ENCODE data around the gene PNLIPRP2.

Gene PNLIPRP2

GRCh38 chr10:116620423-116621400 lies at the start of gene PNLIPRP2:
Gene PNLIPRP2, plus strand, starts transcription at chr10:116620953.
- no peak for TF ChIP-seq CTCF (IDR thresholded peaks at IDR 0.05)
- intact Hi-C loops (cut with DNase I; ENCODE audit: low total_unique reads) = no loop called here
- no peak for DNase-seq
- Histone ChIP-seq H3K9me3 (no peaks in the 10 kb centered on the region), H3K4me1 (no peaks in the 10 kb centered on the region), H3K4me3 (no peak within 1 kb of the TSS), H3K36me3 (no peaks in the 10 kb centered on the region), H3K27ac (no peak within 1 kb of the TSS), H3K27me3 (peaks cover 0 to 19% of the 10 kb centered on the region in 2 donors)

GRCh38 chr10:116574797-116575196 lies 46.0 kb upstream of the PNLIPRP2 start:
- Histone ChIP-seq H3K4me1 (no peaks in the 10 kb centered on the region), H3K4me3 (no peak overlapping the region), H3K27ac (no peak overlapping the region), H3K9me3 (no peaks in the 10 kb centered on the region), H3K36me3 (no peaks in the 10 kb centered on the region), H3K27me3 (no peaks in the 10 kb centered on the region)
- TF ChIP-seq CTCF (IDR thresholded peaks at IDR 0.05) = no peak
- DNase-seq = no peak
- intact Hi-C loops (cut with DNase I; ENCODE audit: low total_unique reads) = no loop called here

DNA sequence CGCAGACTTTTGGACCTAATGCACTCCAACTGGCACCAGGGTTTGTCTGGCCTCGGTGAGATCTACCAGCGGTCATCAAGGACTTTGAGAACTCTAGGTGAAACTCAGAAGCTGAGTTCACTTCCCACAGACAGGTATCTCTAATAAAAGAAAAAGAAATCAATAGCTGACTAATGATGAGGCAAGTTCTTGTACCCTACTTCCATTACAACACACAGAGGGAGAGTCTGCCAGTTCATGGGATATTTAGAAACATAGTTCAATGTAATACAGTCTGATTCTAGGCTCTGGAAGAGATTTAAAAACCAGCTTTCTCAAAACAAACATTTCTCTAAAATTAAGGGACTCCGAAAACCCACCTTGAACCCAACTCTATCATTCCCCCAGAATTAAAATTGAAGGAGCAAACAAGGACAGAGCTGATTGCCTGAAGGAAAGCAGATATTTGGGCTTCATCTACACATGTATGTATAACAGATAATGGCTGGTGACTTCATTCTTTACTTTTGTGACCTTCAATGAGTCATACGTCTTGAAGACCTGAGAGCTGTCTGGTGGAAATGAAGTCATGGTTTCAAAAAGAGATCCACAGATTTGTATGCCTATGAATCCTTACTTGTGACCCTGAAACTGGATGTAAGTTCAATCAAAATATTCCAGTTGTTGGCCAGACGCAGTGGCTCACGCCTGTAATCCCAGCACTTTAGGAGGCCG lies 32.7 kb upstream of the PNLIPRP2 start:
- H3K27ac ChIP-seq = no peak overlapping the region
- H3K27me3 ChIP-seq = peaks cover 0 to 4% of the 10 kb centered on the region in 2 donors
- intact Hi-C loops (cut with DNase I; ENCODE audit: low total_unique reads) = no loop called here
- no peaks in the 10 kb centered on the region for H3K4me1 ChIP-seq
- no peaks in the 10 kb centered on the region for H3K9me3 ChIP-seq
- H3K4me3 ChIP-seq = no peak overlapping the region
- TF ChIP-seq CTCF (IDR thresholded peaks at IDR 0.05) = no peak
- no peak for DNase-seq
- no peaks in the 10 kb centered on the region for H3K36me3 ChIP-seq

DNA sequence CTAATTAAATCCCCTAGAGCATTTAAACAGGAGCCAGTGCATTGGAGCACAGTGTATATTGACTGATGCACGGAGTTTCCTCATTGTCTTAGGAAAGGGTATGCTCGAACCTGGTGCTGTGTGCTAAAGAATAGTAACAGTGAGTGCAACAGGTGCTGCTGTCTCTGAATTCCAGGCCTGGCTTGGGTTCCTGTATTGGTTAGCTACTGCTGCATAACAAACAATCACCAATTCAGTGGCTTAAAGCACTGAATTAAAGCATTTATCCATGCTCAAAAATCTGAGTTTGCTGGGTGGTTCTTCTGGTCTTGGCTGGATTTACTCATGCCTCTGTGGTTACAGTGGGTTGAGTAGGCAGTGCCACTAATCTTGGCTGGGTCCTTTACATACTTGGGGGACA lies 31.8 kb upstream of the PNLIPRP2 start:
- intact Hi-C loops (cut with DNase I; ENCODE audit: low total_unique reads) = no loop called here
- no peaks in the 10 kb centered on the region for H3K4me1 ChIP-seq
- H3K9me3 ChIP-seq = no peaks in the 10 kb centered on the region
- peaks cover 0 to 4% of the 10 kb centered on the region in 2 donors for H3K27me3 ChIP-seq
- H3K36me3 ChIP-seq = no peaks in the 10 kb centered on the region
- no peak overlapping the region for H3K4me3 ChIP-seq
- H3K27ac ChIP-seq = no peak overlapping the region
- no peak for DNase-seq
- no peak for TF ChIP-seq CTCF (IDR thresholded peaks at IDR 0.05)

DNA sequence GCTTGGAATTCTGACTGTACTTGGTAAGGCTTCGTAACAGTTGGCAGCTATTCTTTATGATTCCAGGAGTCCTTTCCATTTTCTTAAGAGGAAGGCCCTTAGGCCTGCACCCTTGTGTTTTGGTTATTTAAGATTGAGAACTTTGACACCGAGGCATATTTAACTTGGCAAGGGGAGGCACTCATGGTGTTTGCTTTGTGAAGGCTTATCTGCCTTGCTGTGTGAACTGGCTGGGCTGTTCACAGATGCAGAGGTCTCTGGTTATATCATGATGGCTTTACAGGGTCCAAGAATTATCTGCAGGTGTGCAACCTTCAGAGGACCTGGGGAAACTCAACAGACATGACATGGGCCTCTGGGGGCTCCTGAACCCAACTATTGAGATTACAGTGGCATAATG lies 30.8 kb upstream of the PNLIPRP2 start:
- no peaks in the 10 kb centered on the region for H3K9me3 ChIP-seq
- DNase-seq = no peak
- no peaks in the 10 kb centered on the region for H3K4me1 ChIP-seq
- H3K27ac ChIP-seq = no peak overlapping the region
- intact Hi-C loops (cut with DNase I; ENCODE audit: low total_unique reads) = no loop called here
- no peak overlapping the region for H3K4me3 ChIP-seq
- H3K27me3 ChIP-seq = peaks cover 0 to 4% of the 10 kb centered on the region in 2 donors
- no peaks in the 10 kb centered on the region for H3K36me3 ChIP-seq
- TF ChIP-seq CTCF (IDR thresholded peaks at IDR 0.05) = no peak
